ENCODE measurements around the gene PLCG2.

DNA sequence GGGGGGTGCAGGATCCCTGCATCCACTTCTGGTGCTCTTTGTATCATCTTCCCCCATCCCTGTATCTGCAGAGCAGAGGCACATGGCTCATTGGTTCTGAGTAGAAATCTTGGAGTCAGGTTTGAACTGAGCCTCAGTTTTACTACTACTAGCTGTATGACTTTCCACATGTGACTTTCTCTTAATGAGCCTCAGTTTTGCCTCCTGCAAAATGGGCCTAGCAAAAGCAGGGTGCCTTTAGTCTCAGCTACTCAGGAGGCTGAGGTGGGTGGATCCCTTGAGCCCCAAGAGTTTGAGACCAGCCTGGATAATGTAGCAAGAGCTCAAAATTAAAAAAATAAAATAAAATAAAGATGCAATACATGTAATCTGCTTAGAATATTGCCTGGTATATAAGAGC lies 150.8 kb downstream of the PLCG2 start:
- TF ChIP-seq, protein P1, sequence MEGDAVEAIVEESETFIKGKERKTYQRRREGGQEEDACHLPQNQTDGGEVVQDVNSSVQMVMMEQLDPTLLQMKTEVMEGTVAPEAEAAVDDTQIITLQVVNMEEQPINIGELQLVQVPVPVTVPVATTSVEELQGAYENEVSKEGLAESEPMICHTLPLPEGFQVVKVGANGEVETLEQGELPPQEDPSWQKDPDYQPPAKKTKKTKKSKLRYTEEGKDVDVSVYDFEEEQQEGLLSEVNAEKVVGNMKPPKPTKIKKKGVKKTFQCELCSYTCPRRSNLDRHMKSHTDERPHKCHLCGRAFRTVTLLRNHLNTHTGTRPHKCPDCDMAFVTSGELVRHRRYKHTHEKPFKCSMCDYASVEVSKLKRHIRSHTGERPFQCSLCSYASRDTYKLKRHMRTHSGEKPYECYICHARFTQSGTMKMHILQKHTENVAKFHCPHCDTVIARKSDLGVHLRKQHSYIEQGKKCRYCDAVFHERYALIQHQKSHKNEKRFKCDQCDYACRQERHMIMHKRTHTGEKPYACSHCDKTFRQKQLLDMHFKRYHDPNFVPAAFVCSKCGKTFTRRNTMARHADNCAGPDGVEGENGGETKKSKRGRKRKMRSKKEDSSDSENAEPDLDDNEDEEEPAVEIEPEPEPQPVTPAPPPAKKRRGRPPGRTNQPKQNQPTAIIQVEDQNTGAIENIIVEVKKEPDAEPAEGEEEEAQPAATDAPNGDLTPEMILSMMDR (IDR thresholded peaks at IDR 0.05; ENCODE audit: insufficient read depth, low read length) = no peak
- TF ChIP-seq SPI1 (IDR thresholded peaks at IDR 0.05; ENCODE audit: borderline replicate concordance, low read depth) (no peak), POLR2AphosphoS5 (IDR thresholded peaks at IDR 0.05; ENCODE audit: low read depth) (no peak), GABPA (IDR thresholded peaks at IDR 0.05; ENCODE audit: low read depth) (no peak)
- TF ChIP-seq, protein P2, sequence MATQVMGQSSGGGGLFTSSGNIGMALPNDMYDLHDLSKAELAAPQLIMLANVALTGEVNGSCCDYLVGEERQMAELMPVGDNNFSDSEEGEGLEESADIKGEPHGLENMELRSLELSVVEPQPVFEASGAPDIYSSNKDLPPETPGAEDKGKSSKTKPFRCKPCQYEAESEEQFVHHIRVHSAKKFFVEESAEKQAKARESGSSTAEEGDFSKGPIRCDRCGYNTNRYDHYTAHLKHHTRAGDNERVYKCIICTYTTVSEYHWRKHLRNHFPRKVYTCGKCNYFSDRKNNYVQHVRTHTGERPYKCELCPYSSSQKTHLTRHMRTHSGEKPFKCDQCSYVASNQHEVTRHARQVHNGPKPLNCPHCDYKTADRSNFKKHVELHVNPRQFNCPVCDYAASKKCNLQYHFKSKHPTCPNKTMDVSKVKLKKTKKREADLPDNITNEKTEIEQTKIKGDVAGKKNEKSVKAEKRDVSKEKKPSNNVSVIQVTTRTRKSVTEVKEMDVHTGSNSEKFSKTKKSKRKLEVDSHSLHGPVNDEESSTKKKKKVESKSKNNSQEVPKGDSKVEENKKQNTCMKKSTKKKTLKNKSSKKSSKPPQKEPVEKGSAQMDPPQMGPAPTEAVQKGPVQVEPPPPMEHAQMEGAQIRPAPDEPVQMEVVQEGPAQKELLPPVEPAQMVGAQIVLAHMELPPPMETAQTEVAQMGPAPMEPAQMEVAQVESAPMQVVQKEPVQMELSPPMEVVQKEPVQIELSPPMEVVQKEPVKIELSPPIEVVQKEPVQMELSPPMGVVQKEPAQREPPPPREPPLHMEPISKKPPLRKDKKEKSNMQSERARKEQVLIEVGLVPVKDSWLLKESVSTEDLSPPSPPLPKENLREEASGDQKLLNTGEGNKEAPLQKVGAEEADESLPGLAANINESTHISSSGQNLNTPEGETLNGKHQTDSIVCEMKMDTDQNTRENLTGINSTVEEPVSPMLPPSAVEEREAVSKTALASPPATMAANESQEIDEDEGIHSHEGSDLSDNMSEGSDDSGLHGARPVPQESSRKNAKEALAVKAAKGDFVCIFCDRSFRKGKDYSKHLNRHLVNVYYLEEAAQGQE (IDR thresholded peaks at IDR 0.05; ENCODE audit: insufficient replicate concordance, low read depth) = no peak
